ENCODE data around the gene PTGFR.

DNA sequence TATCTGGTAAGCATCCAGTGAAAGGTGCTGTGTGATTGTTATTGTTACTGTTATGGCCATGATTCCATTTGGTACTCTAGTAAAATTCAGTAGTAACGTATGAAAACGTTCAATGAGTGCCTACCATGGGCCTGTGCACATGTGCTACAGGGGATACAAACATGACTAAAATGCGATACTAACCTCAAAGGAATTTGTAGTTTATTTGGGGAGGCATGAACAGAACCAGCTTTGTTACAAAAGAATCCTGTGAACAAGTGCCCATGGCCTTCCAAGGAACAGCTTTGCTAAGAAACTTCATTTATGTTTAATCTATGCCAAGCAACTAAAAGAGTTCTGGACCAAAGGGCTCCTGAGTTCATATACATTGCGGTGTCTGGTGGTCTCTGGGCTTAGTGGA lies 28.7 kb downstream of the PTGFR start:
- TF ChIP-seq, protein P1, sequence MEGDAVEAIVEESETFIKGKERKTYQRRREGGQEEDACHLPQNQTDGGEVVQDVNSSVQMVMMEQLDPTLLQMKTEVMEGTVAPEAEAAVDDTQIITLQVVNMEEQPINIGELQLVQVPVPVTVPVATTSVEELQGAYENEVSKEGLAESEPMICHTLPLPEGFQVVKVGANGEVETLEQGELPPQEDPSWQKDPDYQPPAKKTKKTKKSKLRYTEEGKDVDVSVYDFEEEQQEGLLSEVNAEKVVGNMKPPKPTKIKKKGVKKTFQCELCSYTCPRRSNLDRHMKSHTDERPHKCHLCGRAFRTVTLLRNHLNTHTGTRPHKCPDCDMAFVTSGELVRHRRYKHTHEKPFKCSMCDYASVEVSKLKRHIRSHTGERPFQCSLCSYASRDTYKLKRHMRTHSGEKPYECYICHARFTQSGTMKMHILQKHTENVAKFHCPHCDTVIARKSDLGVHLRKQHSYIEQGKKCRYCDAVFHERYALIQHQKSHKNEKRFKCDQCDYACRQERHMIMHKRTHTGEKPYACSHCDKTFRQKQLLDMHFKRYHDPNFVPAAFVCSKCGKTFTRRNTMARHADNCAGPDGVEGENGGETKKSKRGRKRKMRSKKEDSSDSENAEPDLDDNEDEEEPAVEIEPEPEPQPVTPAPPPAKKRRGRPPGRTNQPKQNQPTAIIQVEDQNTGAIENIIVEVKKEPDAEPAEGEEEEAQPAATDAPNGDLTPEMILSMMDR (IDR thresholded peaks at IDR 0.05) = no peak
- no peak for TF ChIP-seq EZH2 (IDR thresholded peaks at IDR 0.05; ENCODE audit: borderline replicate concordance, insufficient read depth, low read depth, low read length, poor library complexity, severe bottlenecking)

All from B cell (primary cell).